GM21526 (cell line): Measurements from ENCODE around the gene MORC2.

Experiments
- ATAC-seq: cut with Tn5 transposase; IDR thresholded peaks from one replicate; pipeline ENCODE4 v1.9.1; 2021; ENCODE audit warnings: moderate library complexity; ENCODE audit not compliant: unreplicated experiment, low FRiP score

The MORC2 gene

DNA sequence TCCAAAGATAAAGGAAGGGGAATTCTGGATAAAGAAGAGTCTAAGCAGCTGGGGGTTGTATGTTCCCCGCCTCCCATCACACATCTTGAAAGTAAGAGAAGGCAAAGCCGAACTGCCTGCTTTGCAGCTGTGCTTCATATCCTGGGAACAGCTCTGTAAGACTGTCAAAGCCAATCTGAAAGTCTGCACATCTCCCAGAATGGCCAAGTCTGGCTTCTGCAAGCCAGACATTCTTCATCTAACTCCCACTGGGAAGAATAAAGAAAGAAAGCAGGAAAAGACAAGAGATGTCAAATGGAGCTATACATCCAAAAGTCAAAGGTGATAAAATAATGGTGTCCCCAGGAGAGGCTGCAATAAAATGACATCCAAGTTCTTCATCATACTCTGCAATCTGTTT, 15.4 kb downstream of the MORC2 start:
- no peak for ATAC-seq

DNA sequence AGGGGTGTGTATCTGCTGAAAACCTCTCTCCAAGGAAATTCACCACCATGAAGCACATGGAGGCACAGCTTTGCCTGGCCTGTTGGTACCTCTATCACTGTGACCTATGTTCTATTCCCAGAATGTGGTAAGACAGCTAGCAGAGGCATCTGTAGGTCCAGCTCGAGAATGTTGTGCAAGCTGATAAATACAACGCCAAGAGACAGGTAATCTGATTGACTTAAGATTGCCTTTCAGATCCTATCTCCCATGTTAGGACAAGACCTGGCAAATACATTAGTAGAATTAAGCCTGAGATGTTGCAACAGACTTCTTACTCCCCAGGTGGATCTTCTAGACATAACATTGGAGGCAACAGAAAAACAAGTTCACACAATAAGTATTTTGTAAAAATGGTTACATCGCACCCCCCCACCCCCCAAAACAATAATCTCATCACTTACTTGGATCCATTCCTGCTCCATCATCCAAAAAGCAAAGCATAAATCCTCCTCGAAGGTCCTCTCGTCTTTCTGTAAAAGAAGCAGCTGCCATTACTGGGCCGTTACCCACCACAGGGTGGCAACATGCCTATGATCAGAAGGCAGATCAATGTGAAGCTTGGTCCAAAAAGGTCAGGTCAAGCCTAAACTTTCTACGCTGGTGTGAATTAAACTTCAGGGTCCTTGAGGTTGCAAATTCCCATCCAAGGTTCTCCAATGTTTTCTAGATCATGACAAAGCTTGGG, 18.5 kb downstream of the MORC2 start:
- ATAC-seq = no peak

GRCh38 chr22:30948930-30949342, 19.6 kb downstream of the MORC2 start:
- ATAC-seq = no peak

DNA sequence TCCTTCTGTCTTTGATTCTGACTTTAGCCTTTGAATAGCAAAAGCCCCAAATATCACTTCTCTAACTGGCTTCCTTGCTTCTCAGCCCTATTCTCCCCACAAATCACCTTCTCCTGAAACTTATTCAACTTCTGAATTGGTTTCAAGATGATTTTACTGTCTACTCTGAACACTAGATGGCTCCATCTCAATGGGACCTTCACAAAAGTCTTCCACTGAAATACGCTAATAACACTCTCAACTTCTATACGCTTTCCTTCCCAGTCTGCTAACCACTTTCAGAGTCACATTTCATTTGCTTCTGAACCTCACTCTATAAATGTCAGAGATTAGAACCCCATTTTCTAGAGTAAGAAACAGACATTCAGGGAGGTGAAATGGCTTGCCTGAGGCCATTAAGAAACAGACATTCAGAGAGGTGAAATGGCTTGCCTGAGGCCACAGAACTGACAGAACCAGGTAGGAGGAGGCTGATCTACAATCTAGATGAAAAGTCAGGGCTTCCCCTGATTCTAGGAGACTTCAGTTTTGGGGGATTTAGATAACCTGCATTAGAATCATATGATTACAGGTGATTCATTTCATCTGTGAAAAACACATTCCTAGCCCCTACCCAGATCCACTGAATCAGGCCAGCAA, 20.6 kb downstream of the MORC2 start:
- no peak for ATAC-seq

GRCh38 chr22:30947173-30947815, 21.3 kb downstream of the MORC2 start:
- ATAC-seq = no peak

GRCh38 chr22:30946354-30946753, 22.2 kb downstream of the MORC2 start:
- ATAC-seq = no peak

GRCh38 chr22:30945653-30946052, 22.9 kb downstream of the MORC2 start:
- ATAC-seq = no peak

- ATAC-seq = no peak
Observed at GRCh38 chr22:30944986-30945385, 23.6 kb downstream of the MORC2 start.

GRCh38 chr22:30943368-30943767, 25.2 kb downstream of the MORC2 start:
- no peak for ATAC-seq

DNA sequence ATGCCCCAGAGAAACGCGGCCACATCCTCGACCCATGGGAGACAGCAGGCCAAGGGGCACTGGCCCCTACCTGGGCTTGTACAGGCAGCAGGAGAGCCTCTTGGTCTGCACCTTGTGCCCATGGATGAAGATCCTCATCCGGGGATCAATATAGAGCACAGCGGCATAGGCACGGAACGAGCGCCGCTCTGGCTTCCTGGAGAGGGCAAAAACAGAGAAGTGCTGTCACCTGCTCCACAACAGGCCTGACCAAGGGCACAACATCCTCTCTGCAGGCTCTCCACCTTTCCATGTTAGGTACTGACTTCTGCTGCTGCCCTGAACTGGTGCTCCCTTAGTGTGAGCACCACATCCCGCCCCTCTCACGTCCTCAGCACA, 27.2 kb downstream of the MORC2 start:
- no peak for ATAC-seq

GRCh38 chr22:30940685-30941362, 27.8 kb downstream of the MORC2 start:
- ATAC-seq = no peak

DNA sequence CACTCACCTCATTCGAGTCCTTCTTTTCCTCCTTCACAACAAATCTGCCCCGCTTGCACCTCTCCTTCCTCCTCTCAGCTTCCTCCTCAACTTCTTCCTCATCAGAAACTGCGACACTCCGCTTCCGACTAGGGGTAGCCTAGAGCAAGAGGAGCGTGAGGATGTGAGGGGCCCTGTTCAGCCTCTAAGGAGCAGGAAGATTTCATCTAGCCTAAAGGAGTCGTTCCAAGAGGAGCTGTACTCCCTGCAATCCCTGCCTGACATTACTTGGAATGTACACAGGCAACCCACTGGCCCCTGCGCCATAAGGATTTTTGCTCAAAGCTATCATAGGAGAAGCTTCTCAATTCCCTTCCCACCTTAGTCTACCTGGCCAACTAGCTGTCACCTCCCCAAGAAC, 34.5 kb downstream of the MORC2 start:
- ATAC-seq = no peak

DNA sequence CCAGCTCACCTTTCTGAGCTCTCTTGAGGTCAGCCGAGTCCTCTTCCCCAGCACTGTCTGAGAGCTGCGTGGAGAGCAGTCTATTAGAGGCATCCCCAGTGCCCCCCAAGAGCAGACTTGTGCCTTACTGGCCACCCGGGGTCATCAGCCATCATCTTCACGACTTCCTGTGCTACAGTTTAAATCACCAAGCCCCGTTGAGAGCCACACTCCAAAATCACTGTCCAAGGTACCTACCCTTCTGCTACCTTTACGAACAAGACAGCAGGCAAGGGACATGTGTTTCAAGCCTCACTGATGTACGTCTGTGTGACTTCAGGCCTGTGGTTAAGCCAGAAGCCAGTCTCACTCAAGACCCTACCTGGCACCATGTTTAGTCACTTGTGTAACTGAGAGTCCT, 35.1 kb downstream of the MORC2 start:
- ATAC-seq = no peak

DNA sequence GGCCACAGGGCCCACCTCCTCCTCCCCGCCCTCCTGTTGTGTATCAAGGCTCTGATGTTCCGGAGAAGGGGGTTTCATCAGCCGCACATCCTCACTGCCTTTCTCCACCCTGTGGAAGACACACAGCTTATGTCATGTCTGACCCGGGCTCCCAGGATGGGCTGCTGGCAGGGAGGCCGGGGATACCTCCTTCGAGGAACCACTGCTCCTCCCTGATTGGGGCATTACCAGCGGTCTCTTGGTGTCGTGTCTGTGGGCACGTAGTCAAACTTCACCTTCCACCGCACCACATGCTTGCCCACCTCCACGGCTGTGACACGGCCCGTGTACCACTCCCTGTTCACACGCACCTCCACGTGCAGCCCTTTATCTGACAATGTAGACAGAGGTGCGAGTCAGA, 35.9 kb downstream of the MORC2 start:
- ATAC-seq = no peak

GRCh38 chr22:30931541-30932300, 36.9 kb downstream of the MORC2 start:
- no peak for ATAC-seq

GRCh38 chr22:30930228-30930627, 38.3 kb downstream of the MORC2 start:
- no peak for ATAC-seq

DNA sequence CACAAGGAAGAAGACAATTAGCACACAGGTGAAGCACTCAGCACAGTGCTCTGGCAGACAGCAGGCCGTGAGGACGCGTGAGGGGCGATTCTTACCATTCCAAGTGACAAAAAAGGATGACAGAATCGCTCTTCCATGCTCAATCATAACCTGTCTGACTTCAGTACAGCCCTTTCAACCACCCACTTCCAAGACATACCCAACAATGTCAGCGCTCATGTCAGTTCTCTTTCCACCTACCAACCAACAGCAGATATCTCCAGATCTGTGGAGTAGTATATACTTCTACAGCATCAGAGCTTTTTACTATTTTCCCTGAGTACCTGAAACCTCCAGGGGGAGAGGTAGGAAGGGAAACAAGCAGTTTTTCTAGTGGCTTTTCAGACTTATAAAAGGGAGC, 40.2 kb downstream of the MORC2 start:
- no peak for ATAC-seq

DNA sequence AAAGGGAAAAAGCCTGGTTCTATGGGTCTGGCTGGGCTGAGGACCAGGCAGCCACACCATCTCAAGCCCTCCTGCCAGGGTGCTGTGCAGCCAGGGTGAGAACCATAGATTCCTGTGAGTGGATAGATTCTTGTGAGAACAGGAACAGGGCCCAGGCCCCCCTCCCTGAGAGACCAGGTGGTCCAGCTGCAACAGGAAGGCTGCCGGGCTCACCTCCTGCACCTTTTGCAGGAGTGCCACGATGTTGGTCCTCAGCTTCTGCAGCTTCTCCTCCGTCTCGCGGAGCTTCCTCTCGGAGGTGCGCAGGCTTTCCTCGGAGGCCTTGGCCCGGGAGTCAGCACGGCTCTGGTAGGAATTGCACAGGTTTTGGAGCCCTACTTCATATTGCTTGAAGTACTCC, 40.8 kb downstream of the MORC2 start:
- ATAC-seq = no peak

DNA sequence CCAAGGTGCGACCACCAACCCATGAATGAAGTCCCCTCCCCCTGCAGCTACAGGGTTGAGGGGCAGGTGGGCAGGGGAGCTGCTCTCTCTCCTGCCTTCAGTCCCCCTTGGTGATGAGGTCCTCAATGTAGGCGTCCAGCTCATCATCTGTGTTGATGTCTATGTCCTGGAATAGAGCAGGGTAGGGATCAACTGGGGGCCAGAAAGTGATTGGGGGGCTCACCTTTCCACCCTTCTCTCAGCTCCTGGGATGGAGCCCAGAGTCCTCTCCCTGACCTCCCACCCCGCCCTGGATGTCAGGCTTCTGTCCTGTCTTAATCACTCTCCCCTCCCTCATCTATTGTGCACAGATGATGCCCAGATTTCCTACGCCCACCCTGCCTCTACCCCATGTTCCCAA, 41.9 kb downstream of the MORC2 start:
- no peak for ATAC-seq

- no peak for ATAC-seq
Observed at GRCh38 chr22:30925667-30926066, 42.9 kb downstream of the MORC2 start.
